ENCODE data around the gene SRCIN1. TPM values are rescaled to one million over a fixed set of nuclear protein-coding genes. Genes with fewer than 3 reads are reported as not detected.

The SRCIN1 gene
- total and polyA plus RNA-seq, 4 donors, result 0.05 to 5.3 (median 2.7) TPM

- no peak for TF ChIP-seq YY1 (IDR thresholded peaks at IDR 0.05)
- TF ChIP-seq CTCF (IDR thresholded peaks at IDR 0.05; ENCODE audit: low read depth, low read length, missing input control), result no peak
- TF ChIP-seq REST (IDR thresholded peaks at IDR 0.05), result no peak
- TF ChIP-seq FOXA2 (IDR thresholded peaks at IDR 0.05), result no peak
- no peak for TF ChIP-seq JUND (IDR thresholded peaks at IDR 0.05)
- TF ChIP-seq HNF4A (conservative IDR thresholded peaks at IDR 0.05), result no peak
- no peak for TF ChIP-seq ZBTB33 (IDR thresholded peaks at IDR 0.05)
- TF ChIP-seq EGR1 (IDR thresholded peaks at IDR 0.05; ENCODE audit: low read depth in 2 of 2), result no peak
- TF ChIP-seq GABPA (IDR thresholded peaks at IDR 0.05 in 1 of 2, conservative IDR thresholded peaks at IDR 0.05 in 1 of 2), result no peak
- no peak for TF ChIP-seq HNF4G (IDR thresholded peaks at IDR 0.05)
- TF ChIP-seq FOXA1 (IDR thresholded peaks at IDR 0.05), result no peak
- TF ChIP-seq RXRA (IDR thresholded peaks at IDR 0.05), result no peak
- no peak for TF ChIP-seq MAX (IDR thresholded peaks at IDR 0.05)
- no peak for TF ChIP-seq NR2F2 (IDR thresholded peaks at IDR 0.05)
- no peak for TF ChIP-seq SP1 (IDR thresholded peaks at IDR 0.05)
- no peak for TF ChIP-seq RAD21 (IDR thresholded peaks at IDR 0.05)
- TF ChIP-seq ATF3 (IDR thresholded peaks at IDR 0.05), result no peak
- TF ChIP-seq TAF1 (conservative IDR thresholded peaks at IDR 0.05), result no peak
- WGBS, result 64% methylated on average over 15 of the region's 15 CpGs
- Histone ChIP-seq H3K9ac (ENCODE audit: low read depth in 1 of 2, low read length in 2 of 2) (no peak overlapping the region), H3K4me3 (ENCODE audit: low read depth in 1 of 3, low read length in 3 of 3) (no peak overlapping the region), H3K27me3 (ENCODE audit: control insufficient read depth in 4 of 4, insufficient read depth in 4 of 4, low read length in 3 of 4) (peaks cover 0 to 5% (median 2%) of the 10 kb centered on the region in 4 donors), H3K36me3 (ENCODE audit: control insufficient read depth in 4 of 4, insufficient read depth in 3 of 4, low read depth in 1 of 4, low read length in 3 of 4) (no peaks in the 10 kb centered on the region), H3K4me1 (ENCODE audit: control insufficient read depth in 4 of 4, insufficient read depth in 4 of 4, low read length in 3 of 4) (peaks cover 4 to 17% (median 8%) of the 10 kb centered on the region in 4 donors), H3K27ac (ENCODE audit: low read depth in 1 of 2, low read length in 2 of 2) (no peak overlapping the region), H3K9me3 (ENCODE audit: control insufficient read depth in 4 of 4, low read length in 3 of 4) (no peaks in the 10 kb centered on the region)
- DNase-seq (ENCODE audit: low spot score), result no peak
Measured at GRCh38 chr17:38511150-38512108, 94.3 kb downstream of the SRCIN1 start.
